Heart left ventricle (tissue), 16 donors: ENCODE results near the gene OSBP2. TPM values are rescaled to one million over a fixed set of nuclear protein-coding genes. Genes with fewer than 3 reads are reported as not detected.

ENCODE experiments used
- ATAC-seq, 4 donors: fragments of 200-7000 bp; cut with Tn5 transposase; one replicate each; pipeline ENCODE4 v1.9.1; 2020 to 2022; ENCODE audit warnings: moderate library complexity in 4 of 4, mild to moderate bottlenecking in 3 of 4, moderate number of reproducible peaks in 1 of 4
- DNase-seq, 5 donors: peaks; one replicate each; pipeline ENCODE4 v3.0.0-alpha.2; 2020
- H3K27ac ChIP-seq, 12 donors: fragments of 200-600 bp; sonication (generic) in 4 of 12; one replicate each; pipeline versions ENCODE4 v1.5.0 to v1.8.0; 2016 to 2022; ENCODE audit warnings: mild to moderate bottlenecking in 2 of 12
- H3K27me3 ChIP-seq, 9 donors: fragments of 200-600 bp; sonication (generic) in 2 of 9; one replicate each; pipeline versions ENCODE4 v1.5.1 to v1.8.0; 2016 to 2022; ENCODE audit warnings: mild to moderate bottlenecking in 3 of 9
- H3K36me3 ChIP-seq, 9 donors: fragments of 200-600 bp; sonication (generic) in 2 of 9; one replicate each; pipeline versions ENCODE4 v1.5.0 to v1.8.0; 2018 to 2022; ENCODE audit warnings: mild to moderate bottlenecking in 2 of 9
- H3K4me1 ChIP-seq, 12 donors: fragments of 200-600 bp; sonication (generic) in 4 of 12; one replicate each; pipeline versions ENCODE4 v1.5.0 to v1.8.0; 2016 to 2022; ENCODE audit warnings: mild to moderate bottlenecking in 3 of 12
- H3K4me3 ChIP-seq, 12 donors: fragments of 200-600 bp; sonication (generic) in 4 of 12; one replicate each; pipeline versions ENCODE4 v1.5.0 to v1.8.0; 2017 to 2022; ENCODE audit warnings: mild to moderate bottlenecking in 9 of 12, moderate library complexity in 4 of 12
- H3K9me3 ChIP-seq, 12 donors: fragments of 200-600 bp; sonication (generic) in 4 of 12; one replicate each; pipeline versions ENCODE4 v1.5.0 to v1.8.0; 2016 to 2022; ENCODE audit warnings: mild to moderate bottlenecking in 1 of 12
- CTCF ChIP-seq, 12 donors: fragments of 200-600 bp; sonication (generic) in 4 of 12; IDR thresholded peaks; one replicate each; pipeline versions ENCODE4 v1.5.0 to v1.8.0; 2018 to 2022; ENCODE audit warnings: antibody characterized with exemption in 12 of 12, mild to moderate bottlenecking in 5 of 12
- POLR2A ChIP-seq, 2 donors: fragments of 450-650 bp; IDR thresholded peaks; one replicate each; pipeline ENCODE4 v1.6.1; 2017; ENCODE audit warnings: antibody characterized with exemption in 2 of 2, mild to moderate bottlenecking in 2 of 2, moderate library complexity in 2 of 2
- WGBS, 4 donors: extraction: QIAGEN DNeasy Blood & Tissue Kit in 2 of 4; methylation state at CpG; one replicate each; pipeline versions ENCODE4 v1.1.5 to v1.1.7; 2013 to 2018; 5-methylcytosine and 5-hydroxymethylcytosine counted together
- intact Hi-C, 10 donors: fragments of 100-400 bp; cut with DNase I; formaldehyde crosslinking; loops; one replicate each; pipeline versions ENCODE4 v1.11.1 to v1.14.2; 2022
- polyA plus RNA-seq, 2 donors: library from polyadenylated mRNA; stranded (reverse); fragments of 200-250 nt; gene quantifications; one replicate each; pipeline ENCODE4 v1.2.3, GENCODE V29; 2013
- total RNA-seq, 9 donors: library from RNA; depleted of rRNA in 2 of 9; stranded (reverse); fragments of >200 nt in 2 of 9; fragmentation: NEBNext Ultra II Directional in 3 of 9; extraction: Animal tissue kit (Norgen Biotek cat#: 25700) in 3 of 9; gene quantifications; one replicate each; pipeline versions ENCODE4 v1.1.0 to v1.2.4, GENCODE V29; 2016 to 2023
- donor health status: ischemic (EF 13 %, LVEDD 7.1; RV severe dilation, severe dysfunction).
- donor health status: healthy with polysubstance abuse.
- donor health status: DM: no; HTN: yes; CAD: no.
- donor health status: DM: no; HTN: no; CAD: no.
- donor health status: ischemic (EF 25% LVEDD 6.9; RV normal size, moderate dysfunction).
- donor health status: ischemic (EF 25% LVEDD 5.7; RV mildly dilated, moderate dysfunction).
- donor health status: healthy.
- donor health status: DM: yes; HTN: yes; CAD: no.
- donor health status: ischemic (EF 35%, LVEDD 5.7; RV mildly dilated, moderate dysfunction).
- donor health status: nonischemic (EF 11% LVEDD 7.7; RV severe dilation, severe dysfunction).
- donor health status: DM: yes; HTN: yes; CAD: no.
- donor health status: PGD.
- donor health status: ischemic (EF 29% LVEDD 5.4; RV normal size, mild dysfunction).
- donor health status: nonischemic (EF 23%, LVEDD 6.1; RV moderate dilation, normal function).

Gene OSBP2
- total and polyA plus RNA-seq, 11 donors = 2.0 to 23.5 (median 12.2) TPM

GRCh38 chr22:30668386-30668710 is 26.3 kb upstream of the OSBP2 start:
- peaks cover 0 to 19% (median 11%) of the 10 kb centered on the region in 12 donors for H3K4me1 ChIP-seq
- H3K36me3 ChIP-seq = peaks cover 0 to 11% (median 4%) of the 10 kb centered on the region in 9 donors
- H3K9me3 ChIP-seq = no peaks in the 10 kb centered on the region
- no peak for ATAC-seq
- intact Hi-C loops = no loop called here
- peak overlapping the region; percentile 48 to 87 (median 76) for H3K4me3 ChIP-seq
- TF ChIP-seq POLR2A (IDR thresholded peaks at IDR 0.05) = no peak
- TF ChIP-seq CTCF (IDR thresholded peaks at IDR 0.05) = no peak
- peak overlapping the region in 5 of 12 donors; percentile 9 to 71 (median 68) for H3K27ac ChIP-seq
- WGBS, 4 donors = 23 to 45% (median 30%) methylated on average over 10 of the region's 10 CpGs
- no peaks in the 10 kb centered on the region for H3K27me3 ChIP-seq
- no peak for DNase-seq

- no peaks in the 10 kb centered on the region for H3K36me3 ChIP-seq
- no peak overlapping the region for H3K27ac ChIP-seq
- TF ChIP-seq POLR2A (IDR thresholded peaks at IDR 0.05) = no peak
- TF ChIP-seq CTCF (IDR thresholded peaks at IDR 0.05) = no peak
- H3K27me3 ChIP-seq = peaks cover 0 to 11% (median 0%) of the 10 kb centered on the region in 9 donors
- DNase-seq (no peak), ATAC-seq (no peak)
- H3K4me1 ChIP-seq = peaks cover 0 to 18% (median 11%) of the 10 kb centered on the region in 12 donors
- WGBS, 4 donors = 74 to 81% (median 77%) methylated on average over 3 of the region's 3 CpGs
- intact Hi-C loops = loop anchor here in 1 of 10 donors (5.0 kb wide), 1 partner anchor 34 kb away; the partner anchor contains the start of gene SLC35E4
- H3K9me3 ChIP-seq = no peaks in the 10 kb centered on the region
- no peak overlapping the region for H3K4me3 ChIP-seq
These were observed 23.6 kb upstream of the OSBP2 start for GRCh38 chr22:30671071-30671470.

- Histone ChIP-seq H3K9me3 (no peaks in the 10 kb centered on the region), H3K27me3 (peaks cover 0 to 14% (median 0%) of the 10 kb centered on the region in 9 donors), H3K4me3 (no peak overlapping the region), H3K27ac (no peak overlapping the region), H3K4me1 (peaks cover 0 to 5% (median 4%) of the 10 kb centered on the region in 12 donors), H3K36me3 (no peaks in the 10 kb centered on the region)
- no peak for ATAC-seq
- no peak for TF ChIP-seq CTCF (IDR thresholded peaks at IDR 0.05)
- TF ChIP-seq POLR2A (IDR thresholded peaks at IDR 0.05) = no peak
- intact Hi-C loops = loop anchor here in 1 of 10 donors (5.0 kb wide), 1 partner anchor 36 kb away; the partner anchor contains the start of gene SLC35E4
- no peak for DNase-seq
- 84 to 91% (median 89%) methylated on average over 4 of the region's 4 CpGs for WGBS, 4 donors
These were observed 21.5 kb upstream of the OSBP2 start for GRCh38 chr22:30673136-30673535.

- intact Hi-C loops = loop anchor here in 1 of 10 donors (5.0 kb wide), 1 partner anchor 37 kb away; the partner anchor contains the start of gene SLC35E4
- H3K4me1 ChIP-seq = no peaks in the 10 kb centered on the region
- H3K27ac ChIP-seq = no peak overlapping the region
- TF ChIP-seq POLR2A (IDR thresholded peaks at IDR 0.05) (no peak), CTCF (IDR thresholded peaks at IDR 0.05) (no peak)
- DNase-seq (no peak), ATAC-seq (no peak)
- H3K4me3 ChIP-seq = no peak overlapping the region
- no peaks in the 10 kb centered on the region for H3K36me3 ChIP-seq
- WGBS, 4 donors = 83 to 87% (median 84%) methylated on average over 6 of the region's 6 CpGs
- no peaks in the 10 kb centered on the region for H3K9me3 ChIP-seq
- peaks cover 0 to 14% (median 0%) of the 10 kb centered on the region in 9 donors for H3K27me3 ChIP-seq
These were observed 20.2 kb upstream of the OSBP2 start for GRCh38 chr22:30674482-30674881.
